Uterus (tissue), 2 donors: Measurements from ENCODE around the gene COL25A1.

Experiments
- CTCF ChIP-seq, 4 experiments: fragments of 200-600 bp in 2 of 4; fragments of 450-650 bp in 2 of 4; sonication (generic) in 2 of 4; IDR thresholded peaks; one replicate each; pipeline ENCODE4 v1.5.1; 2016 to 2019; ENCODE audit warnings: antibody characterized with exemption in 4 of 4, mild to moderate bottlenecking in 2 of 4, moderate library complexity in 1 of 4
- POLR2A ChIP-seq, 2 donors: fragments of 450-650 bp; IDR thresholded peaks; one replicate each; pipeline ENCODE4 v1.6.1; 2016; ENCODE audit warnings: antibody characterized with exemption in 2 of 2, mild to moderate bottlenecking in 1 of 2, moderate library complexity in 1 of 2

GRCh38 chr4:108787724-108788123 lies 514.7 kb downstream of the COL25A1 start:
- TF ChIP-seq CTCF (IDR thresholded peaks at IDR 0.05) (no peak), POLR2A (IDR thresholded peaks at IDR 0.05) (no peak)
